Raji (cell line): ENCODE measurements around the gene ZNF592.

Experiments
- POLR2A ChIP-seq: IDR thresholded peaks from 2 replicates; pipeline ENCODE4 v1.6.1; 2011; ENCODE audit warnings: low read depth, low read length, control low read depth; ENCODE audit not compliant: insufficient read depth

The ZNF592 gene

DNA sequence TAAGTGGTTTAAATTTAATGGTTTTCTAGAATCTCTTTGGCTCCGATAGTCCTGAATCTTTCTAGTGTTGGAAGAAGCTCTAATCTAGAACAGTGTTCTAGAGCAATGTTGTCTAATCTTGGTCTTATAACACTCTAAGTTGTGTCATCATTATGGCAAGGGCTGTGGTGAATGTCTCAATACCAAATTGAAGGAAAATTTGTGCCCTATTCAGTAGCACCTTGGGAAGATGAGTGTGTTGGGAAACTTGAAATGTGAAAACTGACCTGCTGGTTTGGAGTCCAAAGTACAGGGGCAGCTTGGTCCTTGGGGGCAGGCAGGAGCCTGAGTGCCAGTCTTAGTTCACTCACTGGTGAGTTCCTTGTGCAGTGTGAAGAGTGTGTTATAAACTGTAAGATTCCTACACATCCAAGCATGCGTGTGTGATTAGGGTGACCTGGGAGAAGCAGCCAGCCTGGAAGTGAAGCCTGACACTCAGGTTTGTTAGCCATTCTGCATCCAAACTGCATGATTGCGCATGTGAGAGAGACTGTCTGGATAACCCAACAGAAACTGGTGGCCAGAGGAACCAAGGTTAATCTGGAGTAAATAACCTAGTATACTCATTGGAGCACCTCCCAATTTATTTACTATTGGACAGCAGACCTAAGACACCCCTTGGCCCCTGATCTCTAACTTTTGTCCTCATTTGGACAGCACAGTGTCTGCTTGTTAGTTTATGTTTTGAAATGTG, 14.6 kb downstream of the ZNF592 start:
- no peak for TF ChIP-seq POLR2A

DNA sequence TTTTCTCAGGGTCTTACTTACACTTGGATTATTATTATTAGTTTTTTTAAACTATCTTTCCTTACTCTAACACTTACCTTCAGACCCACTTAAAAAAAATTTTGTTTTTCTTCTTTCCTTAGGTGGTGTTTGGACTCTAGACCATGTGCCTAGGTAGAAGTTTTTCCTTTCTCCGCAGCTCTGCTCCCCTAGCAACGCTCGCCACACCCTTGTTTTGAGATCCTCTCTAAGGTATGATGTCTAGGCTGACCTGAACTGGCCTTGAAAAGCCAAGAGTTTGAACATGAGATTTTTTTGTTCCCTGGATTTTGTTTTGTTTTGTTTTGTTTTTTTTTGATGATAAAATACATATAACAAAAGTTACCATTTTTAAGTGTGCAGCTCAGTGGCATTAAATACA, 16.2 kb downstream of the ZNF592 start:
- no peak for TF ChIP-seq POLR2A

DNA sequence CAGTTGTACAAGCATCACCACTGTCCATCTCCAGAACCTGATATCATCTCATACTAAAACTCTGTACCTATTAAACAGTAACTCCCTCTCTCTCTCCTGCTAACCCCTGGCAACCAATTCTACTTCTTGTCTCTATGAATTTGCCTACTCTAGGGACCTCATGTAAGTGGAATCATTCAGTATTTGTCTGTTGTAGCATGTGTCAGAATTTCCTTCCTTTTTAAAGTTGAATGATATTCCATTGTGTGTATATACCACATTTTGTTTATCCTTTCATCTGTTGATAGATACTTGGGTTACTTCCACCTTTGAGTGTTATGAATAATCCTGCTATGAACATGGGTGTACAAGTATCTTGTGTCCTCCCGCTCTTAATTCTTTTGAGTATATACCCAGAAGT, 16.6 kb downstream of the ZNF592 start:
- no peak for TF ChIP-seq POLR2A

DNA sequence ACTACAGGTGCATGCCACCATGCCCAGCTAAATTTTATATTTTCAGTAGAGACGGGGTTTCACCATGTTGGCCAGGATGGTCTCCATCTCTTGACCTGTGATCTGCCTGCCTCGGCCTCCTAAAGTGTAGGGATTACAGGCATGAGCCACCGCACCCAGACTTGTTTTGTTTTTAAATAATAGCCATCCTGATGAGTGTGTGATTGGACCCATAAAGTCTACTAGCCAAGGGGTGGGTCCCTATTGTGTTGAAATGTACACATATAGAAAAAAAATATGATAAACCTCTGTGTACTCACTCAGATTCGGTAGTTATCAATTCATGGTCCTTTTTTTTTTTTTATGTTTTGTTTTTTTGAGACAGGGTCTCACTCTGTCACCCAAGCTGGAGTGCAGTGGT, 17.3 kb downstream of the ZNF592 start:
- TF ChIP-seq POLR2A = no peak

DNA sequence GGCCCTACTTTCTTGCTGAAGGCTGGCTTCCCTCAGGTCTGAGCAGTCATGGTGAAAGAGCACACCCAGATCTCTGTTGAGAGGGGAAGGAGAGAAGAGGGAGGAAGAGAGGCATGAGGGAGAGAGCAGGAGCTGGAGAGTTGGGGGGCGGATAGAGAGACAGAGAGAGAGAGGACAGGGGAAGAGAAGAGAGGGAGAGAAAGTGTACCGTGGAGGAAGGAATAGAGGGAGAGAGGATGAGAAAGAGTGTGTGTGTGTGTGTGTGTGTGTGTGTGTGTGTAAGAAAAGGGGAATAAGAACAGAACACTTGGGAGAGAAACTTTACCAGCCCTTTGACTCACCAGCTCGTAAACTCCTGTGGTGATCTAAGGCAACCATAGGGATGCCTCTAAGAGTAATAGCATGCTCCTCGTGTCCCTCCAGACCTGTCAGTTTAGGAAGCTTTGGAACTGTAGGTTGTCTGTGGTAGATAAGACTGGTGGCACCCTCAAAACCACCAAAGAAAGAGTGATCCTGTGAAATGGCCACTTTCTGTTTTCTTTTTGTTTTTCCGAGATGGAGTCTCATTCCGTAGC, 18.2 kb downstream of the ZNF592 start:
- no peak for TF ChIP-seq POLR2A

DNA sequence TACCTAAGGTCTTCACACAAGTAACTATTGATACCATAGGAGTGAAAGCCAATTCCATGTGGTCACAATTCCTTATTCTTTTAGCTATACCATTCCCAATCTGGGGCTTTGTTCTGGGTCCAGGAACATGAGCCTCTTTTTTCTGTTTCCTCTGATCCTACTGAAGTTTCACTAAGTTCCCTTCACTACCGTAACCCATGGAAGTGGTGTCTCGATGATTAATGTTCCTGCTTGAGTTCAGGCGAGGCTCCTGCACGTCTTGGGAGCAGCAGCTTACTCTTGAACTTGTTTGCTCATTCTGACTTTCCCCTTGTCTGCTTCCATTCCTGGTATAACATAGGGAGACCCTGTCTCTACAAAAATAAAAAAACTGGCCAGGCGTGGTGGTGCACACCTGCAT, 23.6 kb downstream of the ZNF592 start:
- TF ChIP-seq POLR2A = no peak

DNA sequence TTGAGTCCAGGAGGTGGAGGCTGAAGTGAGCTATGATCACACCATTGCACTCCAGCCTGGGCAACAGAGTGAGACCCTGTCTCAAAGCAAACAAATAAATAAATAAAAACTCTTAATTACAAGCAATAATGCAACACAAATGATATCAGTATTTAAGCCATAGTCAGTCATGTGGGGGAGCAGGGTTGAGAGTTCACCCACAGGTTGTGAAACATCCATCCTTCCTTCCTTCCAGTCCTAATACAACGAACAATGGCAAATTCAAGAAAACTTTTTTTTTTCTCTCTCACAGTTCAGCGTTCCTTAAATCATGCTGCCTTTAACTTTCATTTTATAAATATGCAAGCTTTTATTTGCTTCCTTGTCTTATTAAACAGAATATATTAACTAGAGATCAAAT, 24.1 kb downstream of the ZNF592 start:
- TF ChIP-seq POLR2A = no peak

DNA sequence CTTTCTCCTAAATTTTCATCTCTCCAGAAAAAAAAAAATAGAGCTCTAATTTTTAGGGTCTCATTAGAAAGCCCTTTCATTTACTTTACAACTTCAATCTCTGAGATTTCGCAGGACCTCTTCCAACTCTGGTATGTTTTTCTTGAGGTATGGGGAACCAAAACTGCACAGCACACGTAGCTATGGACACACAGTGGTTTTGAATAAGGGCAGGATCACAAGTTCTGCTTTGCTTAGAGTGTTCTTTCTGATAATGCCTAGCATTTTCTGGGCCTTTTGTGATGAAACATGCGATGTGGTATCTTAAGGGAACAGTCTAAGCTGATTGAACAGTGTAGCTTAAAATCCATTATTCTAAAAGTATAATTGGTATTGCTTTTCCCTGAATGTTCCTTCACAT, 25.3 kb downstream of the ZNF592 start:
- no peak for TF ChIP-seq POLR2A

DNA sequence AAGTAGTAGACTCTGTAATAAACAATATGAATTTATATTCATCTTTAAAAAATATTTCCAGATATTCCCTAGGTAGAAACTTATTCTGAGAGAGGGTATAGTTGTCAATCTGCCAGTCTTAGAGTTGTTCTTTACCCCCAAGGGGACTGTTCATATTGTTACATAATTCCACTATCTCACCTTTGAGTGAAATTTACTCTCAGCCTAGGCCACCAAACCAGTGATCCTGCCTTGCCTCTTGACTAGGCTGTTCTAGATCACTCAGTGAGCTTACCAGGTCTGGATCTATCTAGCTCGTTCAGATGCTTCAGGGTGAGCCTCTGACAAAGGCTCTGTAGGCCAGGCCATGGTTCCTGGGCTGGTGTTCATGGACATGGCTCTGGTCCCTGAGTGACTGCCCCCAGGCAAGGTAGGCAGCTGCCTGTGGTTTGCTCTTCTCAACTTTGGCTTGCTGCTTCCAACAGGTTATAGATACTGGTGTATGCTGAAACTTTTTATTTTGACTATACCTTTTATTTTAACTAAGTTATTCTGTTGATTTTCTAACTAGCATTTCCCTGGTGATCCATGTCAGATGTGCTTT, 27.6 kb downstream of the ZNF592 start:
- TF ChIP-seq POLR2A = no peak

DNA sequence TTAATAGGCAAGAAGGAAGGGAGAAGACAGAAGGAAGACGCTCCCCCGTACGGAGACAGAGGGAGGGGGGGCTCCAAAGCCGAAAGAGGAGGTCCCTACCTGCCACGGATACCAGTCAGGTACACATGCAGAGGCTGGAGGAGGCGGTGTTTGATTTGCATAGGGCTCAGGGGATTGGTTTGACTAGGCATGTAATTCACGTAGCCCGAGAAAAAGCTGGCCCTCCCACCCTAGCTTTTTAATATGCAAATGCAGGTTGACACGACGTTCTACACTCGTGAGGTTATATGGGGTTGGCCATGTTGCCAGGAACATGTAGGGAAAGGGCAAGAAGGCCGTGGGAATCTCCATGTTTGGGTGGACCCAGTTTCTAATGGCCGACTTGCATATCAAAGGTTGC, 29.8 kb downstream of the ZNF592 start:
- no peak for TF ChIP-seq POLR2A

DNA sequence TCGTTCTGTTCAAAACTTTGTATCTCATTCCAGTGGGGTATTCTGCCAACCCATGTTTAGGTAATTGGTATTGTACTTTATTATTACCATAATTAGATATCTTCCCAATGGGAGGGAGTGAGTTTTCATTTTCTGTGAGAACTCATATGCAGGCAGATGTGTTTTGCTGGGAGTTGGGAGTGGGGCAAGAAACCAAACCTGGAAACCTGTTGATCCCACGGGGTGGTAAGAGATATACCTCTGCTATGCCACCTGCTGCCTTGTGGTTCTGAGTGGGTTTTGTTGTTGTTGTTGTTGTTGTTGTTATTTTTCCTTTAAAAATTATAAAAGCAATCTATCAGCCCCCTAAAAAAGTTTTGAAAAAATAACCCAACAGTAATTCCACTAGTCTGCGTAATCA, 32.1 kb downstream of the ZNF592 start:
- TF ChIP-seq POLR2A = no peak

DNA sequence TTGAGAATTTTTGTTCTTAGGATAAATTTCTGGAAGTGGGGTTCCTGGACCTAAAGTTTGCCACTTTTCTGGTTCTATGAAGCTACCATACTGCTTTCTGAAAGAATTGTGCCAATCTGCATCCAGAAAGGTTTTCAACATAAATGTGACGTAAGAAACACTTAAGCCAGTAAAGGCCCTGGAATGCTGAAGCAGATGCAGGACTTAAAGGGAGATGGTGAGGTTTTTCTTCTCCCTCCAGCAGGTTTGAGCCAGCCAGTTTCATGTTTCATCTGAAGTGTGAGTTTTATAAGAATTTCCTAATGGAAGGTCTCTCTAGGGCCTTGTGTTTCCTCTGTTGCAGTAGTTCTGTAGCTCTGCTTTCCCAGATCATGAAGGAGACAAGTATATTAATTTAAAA, 33.1 kb downstream of the ZNF592 start:
- no peak for TF ChIP-seq POLR2A

DNA sequence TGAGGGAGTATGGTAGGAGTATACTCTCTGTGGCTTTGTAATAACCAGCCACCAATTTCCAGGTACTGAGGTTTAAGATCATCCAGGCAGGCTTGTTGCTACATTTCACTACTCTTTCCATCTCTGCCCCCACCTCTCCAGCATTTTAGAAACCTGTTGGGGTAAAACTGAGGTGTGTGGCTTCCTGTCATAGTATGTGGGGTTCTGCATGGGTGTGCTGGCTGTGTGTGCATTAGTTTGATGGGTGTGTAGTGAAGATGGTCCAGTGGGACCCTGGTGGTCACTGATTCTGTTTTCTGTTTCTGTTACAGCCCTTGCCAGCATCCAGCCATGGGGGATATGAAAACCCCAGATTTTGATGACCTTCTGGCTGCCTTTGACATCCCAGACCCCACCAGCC, 34.0 kb downstream of the ZNF592 start:
- no peak for TF ChIP-seq POLR2A

DNA sequence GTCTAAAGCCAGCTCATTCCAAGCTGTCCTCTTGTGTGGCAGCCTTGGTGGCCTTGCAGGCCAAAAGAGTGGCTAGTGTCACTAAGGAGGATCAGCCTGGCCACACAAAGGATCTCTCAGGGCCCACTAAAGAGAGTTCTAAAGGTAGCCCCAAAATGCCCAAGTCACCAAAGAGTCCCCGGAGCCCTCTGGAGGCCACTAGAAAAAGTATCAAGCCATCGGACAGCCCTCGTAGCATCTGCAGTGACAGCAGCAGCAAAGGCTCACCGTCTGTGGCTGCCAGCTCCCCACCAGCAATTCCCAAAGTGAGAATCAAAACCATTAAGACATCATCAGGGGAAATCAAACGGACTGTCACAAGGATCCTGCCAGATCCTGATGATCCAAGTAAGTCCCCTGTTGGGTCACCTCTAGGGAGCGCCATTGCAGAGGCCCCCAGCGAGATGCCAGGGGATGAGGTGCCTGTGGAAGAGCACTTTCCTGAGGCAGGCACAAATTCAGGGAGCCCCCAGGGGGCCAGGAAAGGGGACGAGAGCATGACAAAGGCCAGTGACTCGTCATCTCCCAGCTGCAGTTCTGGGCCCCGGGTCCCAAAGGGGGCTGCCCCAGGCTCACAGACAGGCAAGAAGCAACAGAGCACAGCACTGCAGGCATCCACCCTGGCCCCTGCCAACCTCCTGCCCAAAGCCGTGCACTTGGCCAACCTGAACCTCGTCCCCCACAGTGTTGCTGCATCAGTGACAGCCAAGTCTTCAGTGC, 35.3 kb downstream of the ZNF592 start:
- TF ChIP-seq POLR2A = no peak

DNA sequence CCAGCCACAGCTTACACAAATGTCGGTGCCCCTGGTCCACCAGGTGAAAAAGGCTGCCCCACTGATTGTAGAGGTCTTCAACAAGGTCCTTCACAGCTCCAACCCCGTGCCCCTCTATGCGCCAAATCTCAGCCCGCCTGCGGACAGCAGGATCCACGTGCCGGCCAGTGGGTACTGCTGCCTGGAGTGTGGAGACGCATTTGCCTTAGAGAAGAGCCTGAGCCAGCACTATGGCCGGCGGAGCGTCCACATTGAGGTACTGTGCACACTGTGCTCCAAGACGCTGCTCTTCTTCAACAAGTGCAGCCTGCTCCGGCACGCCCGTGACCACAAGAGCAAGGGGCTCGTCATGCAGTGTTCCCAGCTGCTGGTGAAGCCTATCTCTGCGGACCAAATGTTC, 35.9 kb downstream of the ZNF592 start:
- no peak for TF ChIP-seq POLR2A

DNA sequence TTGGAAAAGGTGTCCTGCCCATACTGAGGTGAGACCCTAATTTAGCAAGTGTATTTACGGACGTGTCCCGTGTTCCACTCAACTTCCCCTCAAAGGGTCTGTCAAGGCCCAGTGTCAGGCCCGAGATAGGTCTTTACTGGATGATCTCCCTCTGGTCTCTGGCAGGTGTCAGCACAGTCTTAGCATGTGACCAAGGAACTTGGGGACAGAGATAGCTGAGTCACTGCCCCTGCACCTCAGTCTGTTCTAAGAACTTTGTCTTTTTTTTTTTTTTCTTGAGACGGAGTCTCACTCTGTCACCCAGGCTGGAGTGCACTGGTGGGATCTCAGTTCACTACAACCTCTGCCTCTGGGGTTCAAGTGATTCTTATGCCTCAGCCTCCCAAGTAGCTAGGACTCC, 36.7 kb downstream of the ZNF592 start:
- no peak for TF ChIP-seq POLR2A
